Fibroblast of skin of abdomen (primary cell): ENCODE measurements around the gene BCR.

Source experiments
- DNase-seq: peaks from one replicate; pipeline ENCODE4 v3.0.0-alpha.2; 2013

BCR gene

GRCh38 chr22:23245799-23246136 is 65.5 kb downstream of the BCR start:
- no peak for DNase-seq

- DNase-seq, result no peak
These were observed 66.9 kb downstream of the BCR start for GRCh38 chr22:23246982-23247766.

GRCh38 chr22:23248583-23248982 is 68.3 kb downstream of the BCR start:
- DNase-seq, result no peak

DNA sequence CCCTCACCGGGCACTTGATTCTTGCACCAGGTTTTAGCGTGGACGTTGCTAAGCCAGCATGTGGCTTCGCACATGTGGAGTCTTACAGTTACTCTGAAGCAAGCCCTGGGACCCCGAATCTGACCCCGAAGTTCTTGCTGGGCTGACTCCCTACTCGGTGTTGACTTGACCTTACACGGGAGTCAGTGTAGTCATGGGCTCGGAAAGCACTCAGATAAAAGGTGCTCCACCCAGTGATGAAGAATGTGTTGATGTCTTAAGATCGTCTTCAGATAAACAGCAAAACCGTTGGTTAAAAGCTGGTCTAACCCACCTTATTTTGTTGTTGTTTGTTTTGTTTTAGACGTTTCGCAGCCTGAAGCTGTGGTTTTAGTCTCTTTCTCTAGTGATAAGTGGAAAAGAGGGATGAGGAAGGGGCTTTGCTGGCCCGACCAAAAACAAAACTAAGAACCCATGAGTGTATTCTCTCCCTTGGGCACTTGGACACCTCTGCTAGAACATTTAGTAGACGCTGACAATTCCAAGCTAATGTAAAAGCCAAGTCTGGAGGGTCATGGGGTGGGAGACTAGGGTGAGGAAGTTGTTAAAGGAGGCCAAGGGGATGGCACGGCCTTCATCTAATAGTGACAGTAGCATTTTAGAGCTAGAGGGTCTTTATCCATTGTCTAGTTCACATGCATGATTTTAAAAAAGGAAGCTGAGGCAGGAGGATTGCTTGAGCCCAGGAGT is 69.9 kb downstream of the BCR start:
- DNase-seq, result no peak

GRCh38 chr22:23250785-23251363 is 70.6 kb downstream of the BCR start:
- DNase-seq, result no peak

DNA sequence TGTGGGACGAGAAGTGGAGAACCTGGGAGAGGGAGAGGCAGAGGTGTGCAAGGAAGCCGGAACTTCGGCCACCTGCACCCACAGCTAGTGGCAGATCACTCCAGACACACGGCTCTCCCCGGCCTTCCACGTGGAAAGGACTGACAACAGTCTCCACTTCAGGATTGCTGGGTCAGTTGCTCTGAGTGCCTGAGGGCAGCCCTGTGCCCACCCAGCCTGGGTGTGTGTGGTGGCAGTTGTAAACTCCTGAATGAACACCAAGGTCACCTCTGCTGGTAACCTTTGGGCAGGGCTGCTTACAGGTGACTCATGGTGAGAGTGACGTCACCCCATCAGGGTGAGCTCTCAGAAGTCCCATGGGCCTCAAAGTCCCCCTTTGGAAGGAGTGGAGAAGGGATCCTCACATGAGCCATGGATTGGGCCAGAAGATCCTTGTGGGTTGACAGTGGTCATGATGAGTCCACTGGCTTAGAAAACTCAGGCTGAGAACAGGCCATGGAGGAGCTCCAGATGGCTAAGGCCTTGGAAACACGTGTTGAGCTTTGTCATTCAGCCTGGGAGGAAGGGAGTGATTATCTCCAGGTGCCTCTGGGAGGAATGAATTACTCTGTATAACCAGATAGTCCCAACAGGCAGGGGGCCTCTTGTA is 71.3 kb downstream of the BCR start:
- peak; percentile 31 for DNase-seq

DNA sequence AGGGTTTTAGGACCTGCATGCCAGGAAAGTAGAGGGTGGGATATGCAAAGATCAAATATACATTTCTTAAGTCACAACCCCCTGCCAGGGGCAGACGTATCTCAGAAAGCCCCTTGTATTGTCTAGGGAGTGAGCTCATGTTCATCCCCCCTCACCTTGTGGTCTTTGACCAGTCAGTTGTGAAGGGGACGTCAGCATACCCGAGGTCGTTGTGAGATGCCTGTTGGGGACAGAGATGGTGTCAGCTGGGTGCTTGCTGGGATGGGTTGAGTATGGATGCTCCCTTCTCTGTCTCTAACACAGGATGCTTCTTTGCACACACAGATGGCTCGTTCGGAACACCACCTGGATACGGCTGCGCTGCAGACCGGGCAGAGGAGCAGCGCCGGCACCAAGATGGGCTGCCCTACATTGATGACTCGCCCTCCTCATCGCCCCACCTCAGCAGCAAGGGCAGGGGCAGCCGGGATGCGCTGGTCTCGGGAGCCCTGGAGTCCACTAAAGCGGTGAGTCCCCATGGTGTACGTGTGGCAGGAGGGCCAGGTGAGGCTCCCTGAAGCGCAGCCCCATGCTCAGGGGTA is 73.3 kb downstream of the BCR start:
- no peak for DNase-seq

DNA sequence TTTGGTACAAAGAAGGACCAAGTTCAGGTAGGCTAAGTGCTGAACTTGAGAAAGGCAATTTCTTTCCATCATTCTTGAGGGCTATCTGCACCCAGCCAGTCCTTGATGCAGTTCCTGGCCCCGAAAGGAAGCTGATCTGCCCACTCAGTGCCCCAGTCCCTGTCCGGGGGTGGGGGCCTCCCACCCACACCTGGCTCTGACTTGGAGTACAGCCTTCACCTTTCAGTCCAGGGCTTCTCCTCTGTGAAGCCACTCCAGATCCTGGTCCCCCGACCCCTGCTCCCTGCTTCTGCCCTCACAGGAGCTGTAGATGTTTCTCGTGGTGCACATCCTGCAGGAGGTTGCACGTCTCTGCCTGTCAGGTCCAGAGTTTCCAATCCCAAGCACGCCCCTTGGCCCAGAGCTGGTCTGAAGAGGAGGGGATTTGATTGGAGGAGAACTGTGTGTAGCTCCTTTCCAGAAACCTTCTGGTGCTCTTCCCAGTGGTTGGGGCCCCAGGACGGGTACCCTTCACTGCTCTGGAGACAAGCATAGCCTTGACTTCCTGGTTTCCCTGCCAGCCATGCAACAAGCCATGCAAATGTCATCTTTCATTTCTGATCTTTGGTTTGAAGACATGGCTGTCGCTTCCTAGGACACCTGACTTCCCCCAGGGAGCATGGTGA is 75.3 kb downstream of the BCR start:
- DNase-seq, result no peak

- DNase-seq, result no peak
These were observed 76.0 kb downstream of the BCR start for GRCh38 chr22:23256171-23256932.

- DNase-seq, result no peak
These were observed 76.9 kb downstream of the BCR start for GRCh38 chr22:23256986-23257888.

- no peak for DNase-seq
These were observed 77.8 kb downstream of the BCR start for GRCh38 chr22:23257889-23258825.

DNA sequence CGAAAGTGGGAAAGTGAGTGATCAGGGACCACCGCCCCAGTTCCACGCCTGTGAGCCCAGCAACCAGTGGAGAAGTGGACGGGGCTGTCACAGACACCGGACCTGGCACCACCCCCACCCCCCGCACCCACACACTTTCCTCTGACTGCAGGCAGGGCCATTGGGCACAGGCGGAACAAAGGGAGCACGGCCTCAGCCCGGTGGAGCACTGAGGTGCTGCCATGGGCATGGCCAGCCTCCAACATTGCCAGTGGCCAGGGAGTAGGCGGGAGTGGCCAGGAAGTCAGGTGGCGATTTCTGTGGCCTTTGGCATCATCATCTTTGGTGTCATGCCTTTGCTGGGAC is 78.5 kb downstream of the BCR start:
- DNase-seq, result no peak

DNA sequence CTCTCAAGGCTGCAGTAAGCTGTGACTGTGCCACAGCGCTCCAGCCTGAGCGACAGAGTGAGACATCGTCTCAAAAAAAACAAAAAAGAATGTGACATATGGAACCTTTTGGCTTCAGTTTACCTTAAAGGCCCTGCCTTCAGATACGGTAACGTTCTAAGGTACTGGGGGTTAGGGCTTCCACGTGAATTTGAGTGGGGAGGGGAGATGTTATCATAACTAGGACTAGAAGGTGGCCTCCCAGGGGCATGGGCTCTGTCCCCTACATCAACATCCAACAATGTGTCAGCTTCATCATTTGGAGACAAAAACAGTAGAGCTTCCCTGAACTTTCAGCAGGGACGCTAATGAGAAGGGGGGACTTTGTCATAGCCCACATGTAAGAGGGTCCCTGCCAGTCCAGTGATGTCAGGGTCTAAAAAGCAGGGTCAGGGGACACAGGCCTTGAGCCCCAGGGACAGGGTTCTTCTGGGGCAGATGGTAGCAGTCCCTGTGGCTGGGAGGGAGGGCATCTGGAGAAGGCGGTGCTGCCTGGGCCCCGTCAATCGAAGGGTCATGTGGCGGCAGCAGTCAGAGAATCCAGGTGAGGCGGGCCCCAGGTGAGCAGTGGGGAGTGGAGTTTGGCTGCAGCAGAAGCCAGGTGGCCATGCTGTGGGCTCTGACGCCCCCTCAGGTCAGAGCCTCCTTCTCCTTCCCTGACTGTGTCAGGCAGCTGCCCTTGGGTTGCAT is 79.8 kb downstream of the BCR start:
- DNase-seq, result no peak

- DNase-seq, result no peak
These were observed 80.6 kb downstream of the BCR start for GRCh38 chr22:23260645-23261581.

- no peak for DNase-seq
These were observed 81.7 kb downstream of the BCR start for GRCh38 chr22:23261900-23262450.

DNA sequence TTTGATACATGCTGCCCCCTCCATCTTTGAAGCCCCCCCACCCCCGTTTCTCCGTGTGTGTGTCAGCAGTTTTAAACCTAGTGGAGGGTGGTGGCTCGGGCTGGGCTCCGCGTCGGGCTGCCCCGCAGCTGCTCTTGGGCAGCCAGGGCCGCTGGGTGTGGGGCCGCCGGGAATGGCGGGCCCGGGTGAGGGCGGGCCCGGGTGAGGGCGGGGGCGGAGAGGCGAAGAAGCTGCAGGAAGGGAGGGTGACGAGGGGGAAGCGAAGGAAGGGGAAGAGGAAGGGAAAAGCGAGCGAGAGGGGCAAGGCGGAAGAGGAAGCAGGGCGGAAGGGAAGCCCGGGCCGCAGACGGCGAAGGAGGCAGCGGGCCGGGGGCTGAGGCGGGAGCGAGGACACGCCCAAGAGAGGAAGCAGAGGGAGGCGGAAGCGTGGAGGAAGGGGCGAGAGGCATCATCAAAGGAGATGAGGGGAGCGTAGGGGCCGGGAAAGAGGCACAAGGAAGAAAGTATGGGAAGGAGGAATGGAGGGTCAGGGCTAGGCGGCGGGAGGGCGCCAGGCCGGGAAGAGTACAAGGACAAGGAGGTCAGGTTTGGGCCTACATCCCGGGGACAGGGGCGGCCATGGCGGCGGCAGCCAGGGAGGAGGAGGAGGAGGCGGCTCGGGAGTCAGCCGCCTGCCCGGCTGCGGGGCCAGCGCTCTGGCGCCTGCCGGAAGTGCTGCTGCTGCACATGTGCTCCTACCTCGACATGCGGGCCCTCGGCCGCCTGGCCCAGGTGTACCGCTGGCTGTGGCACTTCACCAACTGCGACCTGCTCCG is 82.4 kb downstream of the BCR start:
- no peak for DNase-seq
